Keratinocyte (primary cell): ENCODE measurements around the gene ORM2.
"Not testable (repeated sequence)": the region's sequence is repeated elsewhere in the genome, so short reads cannot be mapped to it uniquely, and the experiment has no call there.

ENCODE experiments used
- CTCF ChIP-seq, 3 experiments: IDR thresholded peaks in 1 of 3; conservative IDR thresholded peaks in 1 of 3; optimal IDR thresholded peaks in 1 of 3; 2 replicates in 2 of 3; 3 replicates in 1 of 3; pipeline versions ENCODE3 to v1.5.1; 2011; ENCODE audit warnings: low read length in 3 of 3, mild to moderate bottlenecking in 3 of 3, moderate library complexity in 2 of 3, control low read depth in 1 of 3, inconsistent platforms in 1 of 3; ENCODE audit not compliant: insufficient read depth in 2 of 3; ENCODE audit errors: extremely low read depth in 1 of 3
- EZH2 ChIP-seq: IDR thresholded peaks from one replicate; pipeline ENCODE4 v1.6.1; 2012; ENCODE audit warnings: inconsistent platforms, mild to moderate bottlenecking, low read length, moderate library complexity

GRCh38 chr9:114322831-114323531 is 6.7 kb upstream of the ORM2 start, which contains the start of gene ORM1:
- not testable (repeated sequence) for TF ChIP-seq CTCF (optimal IDR thresholded peaks at IDR 0.05 in 1 of 3, IDR thresholded peaks at IDR 0.05 in 1 of 3, conservative IDR thresholded peaks at IDR 0.05 in 1 of 3; ENCODE audit: extremely low read depth in 1 of 3, insufficient read depth in 2 of 3, low read length in 3 of 3); EZH2
